HG03196 (cell line): Measurements from ENCODE around the gene BMP10.

Experiments
- ATAC-seq: cut with Tn5 transposase; IDR thresholded peaks from one replicate; pipeline ENCODE4 v1.9.1; 2021; ENCODE audit not compliant: unreplicated experiment

The BMP10 gene

DNA sequence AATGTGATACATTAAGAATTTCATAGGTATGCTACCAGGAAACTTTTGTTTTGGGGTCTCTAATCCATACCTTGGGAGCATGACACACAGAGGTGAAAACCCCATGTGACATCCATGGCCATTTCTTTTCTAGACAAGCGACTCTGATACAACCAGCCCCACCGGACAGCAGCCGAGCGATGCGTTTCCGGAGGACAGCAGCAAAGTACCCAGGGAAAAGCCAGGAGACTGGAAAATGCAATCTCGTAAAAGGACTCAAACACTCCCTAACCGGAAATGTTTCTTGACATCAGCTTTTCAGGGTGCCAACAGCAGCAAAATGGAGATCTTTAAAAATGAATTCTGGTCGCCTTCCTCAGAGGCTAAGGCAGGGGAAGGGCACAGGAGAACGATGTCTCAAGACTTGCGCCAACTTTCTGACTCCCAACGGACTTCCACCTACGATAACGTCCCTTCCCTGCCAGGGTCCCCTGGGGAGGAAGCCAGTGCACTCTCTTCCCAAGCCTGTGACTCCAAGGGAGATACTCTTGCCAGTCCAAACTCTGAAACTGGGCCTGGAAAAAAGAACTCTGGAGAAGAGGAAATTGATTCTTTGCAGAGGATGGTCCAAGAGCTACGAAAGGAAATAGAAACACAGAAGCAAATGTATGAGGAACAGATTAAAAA is 48.9 kb downstream of the BMP10 start:
- ATAC-seq = no peak

DNA sequence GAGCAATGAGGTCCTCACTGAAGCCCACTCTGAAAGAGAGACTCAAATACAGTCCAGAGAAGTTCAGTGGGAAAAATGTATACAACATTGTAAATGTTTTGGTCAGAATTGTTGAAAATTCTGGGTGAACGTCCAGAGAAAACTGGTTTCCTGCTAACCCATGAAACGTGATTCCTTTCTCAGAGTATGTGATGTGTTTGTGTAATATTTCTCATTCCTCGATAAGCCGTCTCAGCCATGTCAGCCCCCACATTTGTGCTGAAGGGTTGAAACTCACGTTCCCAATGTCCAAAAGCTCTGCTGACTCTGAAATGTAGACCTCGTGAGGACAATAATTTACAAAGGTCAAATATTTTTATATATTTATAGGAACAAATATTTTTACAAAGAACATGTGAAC is 51.6 kb downstream of the BMP10 start:
- ATAC-seq = no peak

DNA sequence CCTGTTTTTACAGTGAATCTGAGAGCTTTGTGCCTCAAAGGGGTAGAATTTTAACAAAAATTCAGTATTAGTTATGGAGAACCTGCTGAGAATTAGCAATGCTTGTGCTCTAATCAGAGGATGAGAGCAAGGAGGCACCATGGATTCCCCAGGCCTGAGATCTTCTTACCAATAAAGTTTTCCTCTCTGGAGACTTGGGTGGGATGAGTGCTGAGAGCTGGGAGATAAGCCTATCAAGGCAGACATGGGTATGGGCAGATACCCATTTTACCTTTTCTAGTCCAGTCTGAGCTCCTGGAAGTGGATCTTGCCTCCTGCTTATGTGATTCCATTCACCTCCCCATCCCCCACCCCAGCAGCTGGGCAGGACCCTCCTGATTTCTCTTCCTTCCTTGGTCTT is 53.9 kb downstream of the BMP10 start:
- ATAC-seq = no peak
